A549 (cell line): ENCODE data around the gene HNRNPUL2.

ENCODE experiments used
- CHD2 ChIP-seq: fragments of 150-350 bp; IDR thresholded peaks from 2 replicates; pipeline ENCODE4 v1.6.1; 2014; ENCODE audit warnings: low read length; ENCODE audit not compliant: partially characterized antibody
- CTCF ChIP-seq: fragments of >200 bp; sonication (Bioruptor Twin); formaldehyde crosslinking; IDR thresholded peaks from 3 replicates; pipeline ENCODE4 v1.5.1; 2016
- HOXA7 ChIP-seq: fragments of 250-450 bp; sonication (Bioruptor Pico); IDR thresholded peaks from 2 replicates; pipeline ENCODE4 v1.5.0; 2020; ENCODE audit warnings: mild to moderate bottlenecking, moderate library complexity
- ZSCAN20 ChIP-seq: fragments of 250-450 bp; sonication (Bioruptor Pico); IDR thresholded peaks from 2 replicates; pipeline ENCODE4 v1.8.0; 2022; ENCODE audit warnings: mild to moderate bottlenecking, moderate library complexity

GRCh38 chr11:62706850-62707247 lies 20.4 kb downstream of the HNRNPUL2 start:
- TF ChIP-seq CTCF (no peak), ZSCAN20 (CRISPR knock-in tag) (no peak), HOXA7 (CRISPR knock-in tag) (no peak), CHD2 (no peak)
